Astrocyte of the cerebellum (primary cell): Measurements from ENCODE around the gene REELD1.

Source experiments
- DNase-seq: peaks from one replicate; pipeline ENCODE4 v3.0.0-alpha.2; 2011; ENCODE audit warnings: low read depth
- H3K4me3 ChIP-seq: 2 replicates; pipeline ENCODE4 v1.5.1; 2011; ENCODE audit warnings: mild to moderate bottlenecking, low read depth, low read length, moderate library complexity
- CTCF ChIP-seq: IDR thresholded peaks from 2 replicates; pipeline ENCODE4 v1.5.1; 2012; ENCODE audit warnings: low read length, low read depth, moderate library complexity, mild to moderate bottlenecking; ENCODE audit errors: missing control alignments
- in situ Hi-C: cut with HindIII; loops from 2 replicates; pipeline ENCODE4 v1.10.0; 2017; ENCODE audit warnings: low sequenced_read_pairs

REELD1 gene

GRCh38 chr4:146191766-146192458 is 22.4 kb upstream of the REELD1 start:
- DNase-seq: no peak
- TF ChIP-seq CTCF: no peak
- in situ Hi-C loops: no loop called here
- H3K4me3 ChIP-seq: no peak overlapping the region

GRCh38 chr4:146193628-146194027 is 20.7 kb upstream of the REELD1 start:
- H3K4me3 ChIP-seq: no peak overlapping the region
- DNase-seq: no peak
- in situ Hi-C loops: no loop called here
- TF ChIP-seq CTCF: no peak

GRCh38 chr4:146194212-146194611 is 20.1 kb upstream of the REELD1 start:
- no peak overlapping the region for H3K4me3 ChIP-seq
- no peak for TF ChIP-seq CTCF
- in situ Hi-C loops: no loop called here
- DNase-seq: no peak

GRCh38 chr4:146202665-146203064 is 11.7 kb upstream of the REELD1 start:
- DNase-seq: no peak
- in situ Hi-C loops: no loop called here
- no peak for TF ChIP-seq CTCF
- no peak overlapping the region for H3K4me3 ChIP-seq

- H3K4me3 ChIP-seq: no peak overlapping the region
- TF ChIP-seq CTCF: no peak
- DNase-seq: no peak
- in situ Hi-C loops: no loop called here
Measured at GRCh38 chr4:146207410-146207809, 6.9 kb upstream of the REELD1 start.

GRCh38 chr4:146210890-146211289 is 3.4 kb upstream of the REELD1 start:
- no peak for TF ChIP-seq CTCF
- in situ Hi-C loops: no loop called here
- no peak overlapping the region for H3K4me3 ChIP-seq

More at GRCh38 chr4:146210890-146211289, 3.4 kb upstream of the REELD1 start:
- no peak for DNase-seq
